Breast epithelium (tissue), 3 donors: ENCODE data around the gene E2F7.

Source experiments
- CTCF ChIP-seq, 3 donors: fragments of 450-650 bp; IDR thresholded peaks; one replicate each; pipeline ENCODE4 v1.5.1; 2016 to 2017; ENCODE audit warnings: antibody characterized with exemption in 3 of 3, mild to moderate bottlenecking in 3 of 3, moderate library complexity in 3 of 3
- POLR2AphosphoS5 ChIP-seq, 3 donors: sonication (generic); formaldehyde crosslinking; IDR thresholded peaks; one replicate each; pipeline ENCODE4 v1.6.1; 2017; ENCODE audit warnings: antibody characterized with exemption in 3 of 3

GRCh38 chr12:76997011-76997780, 68.2 kb downstream of the E2F7 start:
- TF ChIP-seq CTCF (IDR thresholded peaks at IDR 0.05): no peak
- TF ChIP-seq POLR2AphosphoS5 (IDR thresholded peaks at IDR 0.05): no peak
